Caco-2 (cell line): ENCODE measurements around the gene TCF12. TPM values are rescaled to one million over a fixed set of nuclear protein-coding genes. Genes with fewer than 3 reads are reported as not detected.
"Not testable (repeated sequence)": the region's sequence is repeated elsewhere in the genome, so short reads cannot be mapped to it uniquely, and the experiment has no call there.

Source experiments
- BruUV-seq: library from RNA; stranded (reverse); fragments of 400-500 nt; replicated peaks from 2 replicates; lab custom pipeline; 2021; lab: Mats Ljungman, UMichigan
- CTCF ChIA-PET: fragments of 300-600 bp; sonication (Branson Sonifier 250); formaldehyde crosslinking; loops from one replicate; lab custom pipeline; 2022; ENCODE audit warnings: antibody characterized with exemption; lab: Charles Lee
- POLR2A ChIA-PET: fragments of 300-600 bp; sonication (Branson Sonifier 250); formaldehyde crosslinking; loops from one replicate; lab custom pipeline; 2022; ENCODE audit warnings: antibody characterized with exemption; lab: Charles Lee
- DNase-seq, 2 experiments: peaks; one replicate each; pipeline versions ENCODE4 v3.0.0 to v3.0.0-alpha.2; 2020 to 2022
- H3K27me3 ChIP-seq: replicated peaks from 2 replicates; pipeline ENCODE4 v1.6.0; 2011; ENCODE audit warnings: low read length; ENCODE audit not compliant: control insufficient read depth, insufficient read depth
- H3K36me3 ChIP-seq: 2 replicates; pipeline ENCODE4 v1.5.1; 2011; ENCODE audit warnings: low read length; ENCODE audit not compliant: control insufficient read depth, insufficient read depth
- H3K4me1 ChIP-seq: fragments of 250-450 bp; sonication (Bioruptor Pico); 2 replicates; pipeline ENCODE4 v1.5.1; 2020; ENCODE audit warnings: mild to moderate bottlenecking
- H3K4me3 ChIP-seq: 2 replicates; pipeline ENCODE4 v1.5.1; 2011; ENCODE audit warnings: low read depth, mild to moderate bottlenecking, control low read depth, low read length
- H3K9me3 ChIP-seq: fragments of 250-450 bp; sonication (Bioruptor Pico); 2 replicates; pipeline ENCODE4 v1.5.1; 2020; ENCODE audit warnings: mild to moderate bottlenecking, moderate library complexity
- H3K27ac Mint-ChIP-seq: one replicate; pipeline ENCODE4 v1.8.0; 2022; ENCODE audit warnings: mixed read lengths; ENCODE audit not compliant: unreplicated experiment
- H3K27me3 Mint-ChIP-seq: one replicate; pipeline ENCODE4 v1.8.0; 2022; ENCODE audit warnings: mixed read lengths; ENCODE audit not compliant: insufficient read depth, unreplicated experiment
- H3K36me3 Mint-ChIP-seq: one replicate; pipeline ENCODE4 v1.8.0; 2022; ENCODE audit warnings: mild to moderate bottlenecking, mixed read lengths; ENCODE audit not compliant: insufficient read depth, unreplicated experiment
- H3K4me1 Mint-ChIP-seq: one replicate; pipeline ENCODE4 v1.8.0; 2022; ENCODE audit warnings: low read depth, mixed read lengths; ENCODE audit not compliant: unreplicated experiment
- H3K4me3 Mint-ChIP-seq: one replicate; pipeline ENCODE4 v1.8.0; 2022; ENCODE audit warnings: mild to moderate bottlenecking, moderate library complexity, mixed read lengths; ENCODE audit not compliant: unreplicated experiment
- H3K9me3 Mint-ChIP-seq: one replicate; pipeline ENCODE4 v1.8.0; 2022; ENCODE audit warnings: mixed read lengths; ENCODE audit not compliant: unreplicated experiment
- intact Hi-C: fragments of 100-400 bp; cut with micrococcal nuclease; formaldehyde crosslinking; loops from one replicate; pipeline ENCODE4 v1.10.0; 2022; ENCODE audit not compliant: unreplicated experiment
- total RNA-seq: library from RNA; stranded (reverse); gene quantifications from 2 replicates; pipeline ENCODE4 v1.2.3, GENCODE V29; 2022
- TF ChIP-seq, protein P1 (sequence below), 2 experiments: fragments of 200-600 bp in 1 of 2; IDR thresholded peaks; 1 replicate in 1 of 2; 2 replicates in 1 of 2; pipeline versions ENCODE4 v1.5.1 to v1.8.0; 2011 to 2022; ENCODE audit warnings: antibody characterized with exemption in 1 of 2, control low read depth in 1 of 2, inconsistent platforms in 1 of 2, low read depth in 1 of 2, low read length in 1 of 2, mild to moderate bottlenecking in 1 of 2, moderate library complexity in 1 of 2; ENCODE audit not compliant: insufficient read depth in 1 of 2, severe bottlenecking in 1 of 2, unreplicated experiment in 1 of 2

The TCF12 gene
- total RNA-seq, 1 experiment from 2014 or later: 64.4 TPM

DNA sequence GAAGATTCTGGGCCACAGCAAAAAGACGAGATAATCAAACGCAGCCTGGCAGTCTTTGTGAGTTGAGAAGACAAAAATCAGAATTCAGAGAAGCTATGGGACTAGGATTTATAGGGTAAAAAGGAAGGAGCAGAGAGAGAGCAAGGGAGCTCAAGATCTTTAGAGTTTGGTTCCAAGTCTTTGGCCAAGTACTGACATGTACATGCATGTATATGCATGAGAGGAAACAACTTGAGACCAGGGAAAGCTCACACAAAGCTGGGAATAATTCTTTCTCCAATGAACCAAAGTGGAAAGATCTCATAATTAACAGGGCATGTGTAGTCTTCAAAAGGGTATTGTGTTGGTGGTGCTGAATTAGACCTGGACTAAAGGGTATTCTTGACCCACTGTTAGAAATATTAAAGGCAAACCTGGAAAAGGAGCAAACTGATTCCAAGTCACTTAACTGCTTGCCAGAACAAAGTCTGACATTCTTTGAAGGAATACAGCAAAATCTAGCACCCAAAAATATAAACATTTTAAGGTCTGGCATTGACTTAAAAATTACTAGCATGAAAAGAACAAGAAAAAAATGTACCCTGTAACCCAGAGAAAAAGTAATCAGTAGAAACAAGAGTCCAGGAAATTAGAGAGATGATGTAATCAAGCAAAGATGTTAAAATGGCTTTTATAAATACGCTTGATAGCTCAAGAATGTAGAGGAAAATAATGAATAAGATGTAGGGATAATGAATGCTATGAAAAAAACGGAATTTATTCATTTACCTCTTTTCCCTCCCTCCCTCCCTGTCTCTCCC, 231.8 kb downstream of the TCF12 start:
- no TSS peak for BruUV-seq
- Mint-ChIP-seq H3K27me3 (no peaks in the 10 kb centered on the region), H3K27ac (no peak overlapping the region), H3K4me1 (no peaks in the 10 kb centered on the region), H3K36me3 (peaks cover 7% of the 10 kb centered on the region), H3K4me3 (no peak overlapping the region), H3K9me3 (peaks cover 22% of the 10 kb centered on the region)
- intact Hi-C loops: loop anchor here (10.0 kb wide), 1 partner anchor 375 kb away; no protein-coding TSS in a partner anchor
- Histone ChIP-seq H3K27me3 (no peaks in the 10 kb centered on the region), H3K9me3 (no peaks in the 10 kb centered on the region; the same call in none of the 2 replicates), H3K4me1 (no peaks in the 10 kb centered on the region), H3K36me3 (no peaks in the 10 kb centered on the region), H3K4me3 (no peak overlapping the region)
- TF ChIP-seq, protein P1, sequence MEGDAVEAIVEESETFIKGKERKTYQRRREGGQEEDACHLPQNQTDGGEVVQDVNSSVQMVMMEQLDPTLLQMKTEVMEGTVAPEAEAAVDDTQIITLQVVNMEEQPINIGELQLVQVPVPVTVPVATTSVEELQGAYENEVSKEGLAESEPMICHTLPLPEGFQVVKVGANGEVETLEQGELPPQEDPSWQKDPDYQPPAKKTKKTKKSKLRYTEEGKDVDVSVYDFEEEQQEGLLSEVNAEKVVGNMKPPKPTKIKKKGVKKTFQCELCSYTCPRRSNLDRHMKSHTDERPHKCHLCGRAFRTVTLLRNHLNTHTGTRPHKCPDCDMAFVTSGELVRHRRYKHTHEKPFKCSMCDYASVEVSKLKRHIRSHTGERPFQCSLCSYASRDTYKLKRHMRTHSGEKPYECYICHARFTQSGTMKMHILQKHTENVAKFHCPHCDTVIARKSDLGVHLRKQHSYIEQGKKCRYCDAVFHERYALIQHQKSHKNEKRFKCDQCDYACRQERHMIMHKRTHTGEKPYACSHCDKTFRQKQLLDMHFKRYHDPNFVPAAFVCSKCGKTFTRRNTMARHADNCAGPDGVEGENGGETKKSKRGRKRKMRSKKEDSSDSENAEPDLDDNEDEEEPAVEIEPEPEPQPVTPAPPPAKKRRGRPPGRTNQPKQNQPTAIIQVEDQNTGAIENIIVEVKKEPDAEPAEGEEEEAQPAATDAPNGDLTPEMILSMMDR (IDR thresholded peaks at IDR 0.05; ENCODE audit: insufficient read depth in 1 of 2, low read depth in 1 of 2, low read length in 1 of 2, severe bottlenecking in 1 of 2, unreplicated experiment in 1 of 2): no peak
- ChIA-PET POLR2A (interaction anchor here (0.7 kb wide), 2 partner anchors 162 to 232 kb away, joined by 3 to 5 read pairs; partner anchors contain the start of gene TCF12), CTCF (no interaction called here)
- no peak for DNase-seq

DNA sequence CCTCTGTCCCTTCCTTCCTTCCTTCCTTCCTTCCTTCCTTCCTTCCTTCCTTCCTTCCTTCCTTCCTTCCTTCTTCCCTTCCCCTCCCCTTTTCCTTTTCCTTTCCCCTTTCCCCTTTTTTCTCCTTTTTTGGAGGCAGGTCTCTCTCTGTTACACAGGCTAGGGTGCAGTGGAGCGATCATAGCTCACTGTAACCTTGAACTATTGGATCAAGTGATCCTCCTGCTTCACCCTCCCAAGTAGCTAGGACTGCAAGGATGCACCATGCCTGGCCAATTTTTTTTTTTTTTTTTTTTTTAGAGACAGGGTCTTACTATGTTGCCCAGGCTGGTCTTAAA, 232.4 kb downstream of the TCF12 start:
- H3K27ac Mint-ChIP-seq, H3K9me3 ChIP-seq, H3K4me3 ChIP-seq, H3K4me1 ChIP-seq, BruUV-seq, H3K4me1 Mint-ChIP-seq, H3K36me3 ChIP-seq, H3K4me3 Mint-ChIP-seq, H3K27me3 Mint-ChIP-seq, CTCF ChIA-PET, H3K36me3 Mint-ChIP-seq, H3K27me3 ChIP-seq, DNase-seq: not testable (repeated sequence)
- H3K9me3 Mint-ChIP-seq: peaks cover 22% of the 10 kb centered on the region
- POLR2A ChIA-PET: interaction anchor here (0.7 kb wide), 2 partner anchors 162 to 233 kb away, joined by 3 to 5 read pairs; partner anchors contain the start of gene TCF12
- intact Hi-C loops: loop anchor here (10.0 kb wide), 1 partner anchor 374 kb away; no protein-coding TSS in a partner anchor

DNA sequence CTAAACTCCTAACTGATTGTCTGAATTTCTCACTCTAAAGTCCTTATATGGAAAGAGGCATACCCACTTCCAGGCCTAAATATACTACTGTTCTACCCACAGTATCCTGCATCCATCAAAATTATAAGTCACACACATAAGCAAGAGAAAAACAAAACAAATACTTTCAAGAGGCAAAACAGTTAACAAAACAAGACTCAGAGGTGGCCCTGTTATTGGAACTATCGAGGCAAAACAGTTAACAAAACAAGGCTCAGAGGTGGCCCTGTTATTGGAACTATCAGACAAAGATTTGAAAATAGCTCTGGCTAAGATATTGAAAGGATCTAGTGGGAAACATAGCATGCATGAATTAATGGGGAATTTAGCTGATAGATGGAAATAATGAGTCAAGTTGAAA, 233.7 kb downstream of the TCF12 start:
- H3K36me3 Mint-ChIP-seq: peaks cover 7% of the 10 kb centered on the region
- H3K27ac Mint-ChIP-seq: no peak overlapping the region
- no TSS peak for BruUV-seq
- intact Hi-C loops: loop anchor here (10.0 kb wide), 1 partner anchor 373 kb away; no protein-coding TSS in a partner anchor
- H3K4me3 ChIP-seq: no peak overlapping the region
- no peaks in the 10 kb centered on the region for H3K4me1 Mint-ChIP-seq
- TF ChIP-seq, protein P1 (IDR thresholded peaks at IDR 0.05; ENCODE audit: insufficient read depth in 1 of 2, low read depth in 1 of 2, low read length in 1 of 2, severe bottlenecking in 1 of 2, unreplicated experiment in 1 of 2): no peak
- ChIA-PET CTCF (no interaction called here), POLR2A (no interaction called here)
- DNase-seq: no peak
- H3K4me3 Mint-ChIP-seq: no peak overlapping the region
- peaks cover 22% of the 10 kb centered on the region for H3K9me3 Mint-ChIP-seq
- H3K4me1 ChIP-seq: no peaks in the 10 kb centered on the region
- no peaks in the 10 kb centered on the region for H3K27me3 ChIP-seq
- no peaks in the 10 kb centered on the region; the same call in none of the 2 replicates for H3K9me3 ChIP-seq
- no peaks in the 10 kb centered on the region for H3K36me3 ChIP-seq
- no peaks in the 10 kb centered on the region for H3K27me3 Mint-ChIP-seq
